ENCODE data around the gene AKAP7.

GRCh38 chr6:131262060-131262459, 126.8 kb downstream of the AKAP7 start:
- TF ChIP-seq CTCF (IDR thresholded peaks at IDR 0.05; ENCODE audit: borderline replicate concordance, extremely low read depth, low read length, poor library complexity, severe bottlenecking) = peak; percentile 26
- no peak for TF ChIP-seq EZH2 (IDR thresholded peaks at IDR 0.05; ENCODE audit: borderline replicate concordance, low read depth, low read length, severe bottlenecking)
